IPS-20b (cell line): Measurements from ENCODE around the gene SPDYE3.
"Not testable (repeated sequence)": the region's sequence is repeated elsewhere in the genome, so short reads cannot be mapped to it uniquely, and the experiment has no call there.

ENCODE experiments used
- H3K27ac ChIP-seq: one replicate; pipeline ENCODE4 v1.5.1; 2013; ENCODE audit warnings: low read length
- H3K27me3 ChIP-seq: 2 replicates; pipeline ENCODE4 v1.6.1; 2013; ENCODE audit warnings: mild to moderate bottlenecking, low read length, inconsistent platforms; ENCODE audit not compliant: insufficient read depth
- H3K36me3 ChIP-seq: 2 replicates; pipeline ENCODE4 v1.6.1; 2013; ENCODE audit warnings: low read depth, mild to moderate bottlenecking, inconsistent platforms, low read length, moderate library complexity; ENCODE audit not compliant: insufficient read depth
- H3K4me1 ChIP-seq: 2 replicates; pipeline ENCODE4 v1.6.1; 2013; ENCODE audit warnings: mild to moderate bottlenecking, control low read depth, inconsistent platforms, low read length, moderate library complexity; ENCODE audit not compliant: insufficient read depth
- H3K4me3 ChIP-seq: 2 replicates; pipeline ENCODE4 v1.5.1; 2013; ENCODE audit warnings: mild to moderate bottlenecking, low read length, inconsistent platforms
- H3K9ac ChIP-seq: 2 replicates; pipeline ENCODE4 v1.6.1; 2013; ENCODE audit warnings: low read depth, mild to moderate bottlenecking, inconsistent platforms, low read length, moderate library complexity
- H3K9me3 ChIP-seq: 2 replicates; pipeline ENCODE4 v1.6.1; 2013; ENCODE audit warnings: mild to moderate bottlenecking, low read depth, low read length, inconsistent platforms; ENCODE audit not compliant: insufficient read depth

The SPDYE3 gene

GRCh38 chr7:100297852-100298631, 9.5 kb upstream of the SPDYE3 start:
- H3K36me3 ChIP-seq, H3K27me3 ChIP-seq, H3K4me1 ChIP-seq, H3K27ac ChIP-seq, H3K9me3 ChIP-seq, H3K9ac ChIP-seq, H3K4me3 ChIP-seq: not testable (repeated sequence)

- not testable (repeated sequence) for H3K9ac ChIP-seq, H3K27ac ChIP-seq, H3K4me1 ChIP-seq, H3K27me3 ChIP-seq, H3K36me3 ChIP-seq, H3K9me3 ChIP-seq, H3K4me3 ChIP-seq
Measured at GRCh38 chr7:100298632-100298895, 8.9 kb upstream of the SPDYE3 start.

- H3K27me3 ChIP-seq, H3K36me3 ChIP-seq, H3K9ac ChIP-seq, H3K27ac ChIP-seq, H3K9me3 ChIP-seq, H3K4me3 ChIP-seq, H3K4me1 ChIP-seq: not testable (repeated sequence)
Measured at GRCh38 chr7:100304526-100304925, 3.0 kb upstream of the SPDYE3 start.

- H3K9me3 ChIP-seq, H3K27me3 ChIP-seq, H3K9ac ChIP-seq, H3K36me3 ChIP-seq, H3K27ac ChIP-seq, H3K4me1 ChIP-seq, H3K4me3 ChIP-seq: not testable (repeated sequence)
Measured at GRCh38 chr7:100318329-100318728, 10.8 kb downstream of the SPDYE3 start.

- not testable (repeated sequence) for H3K4me1 ChIP-seq, H3K9me3 ChIP-seq, H3K36me3 ChIP-seq, H3K27me3 ChIP-seq, H3K27ac ChIP-seq, H3K4me3 ChIP-seq, H3K9ac ChIP-seq
Measured at GRCh38 chr7:100321648-100322047, 14.1 kb downstream of the SPDYE3 start.

GRCh38 chr7:100324194-100324593, 16.7 kb downstream of the SPDYE3 start:
- H3K27me3 ChIP-seq, H3K9me3 ChIP-seq, H3K27ac ChIP-seq, H3K4me3 ChIP-seq, H3K9ac ChIP-seq, H3K4me1 ChIP-seq: not testable (repeated sequence)
- H3K36me3 ChIP-seq, result peaks cover 14% of the 10 kb centered on the region

GRCh38 chr7:100325671-100326070, 18.2 kb downstream of the SPDYE3 start:
- not testable (repeated sequence) for H3K27ac ChIP-seq, H3K9me3 ChIP-seq, H3K9ac ChIP-seq, H3K27me3 ChIP-seq, H3K4me3 ChIP-seq, H3K4me1 ChIP-seq
- peaks cover 15% of the 10 kb centered on the region for H3K36me3 ChIP-seq

GRCh38 chr7:100326914-100327313, 19.4 kb downstream of the SPDYE3 start:
- not testable (repeated sequence) for H3K9me3 ChIP-seq, H3K27me3 ChIP-seq, H3K9ac ChIP-seq, H3K4me1 ChIP-seq, H3K4me3 ChIP-seq, H3K27ac ChIP-seq
- peaks cover 14% of the 10 kb centered on the region for H3K36me3 ChIP-seq

- H3K9ac ChIP-seq, result peak overlapping the region; percentile 83; the same call in 1 of the 2 replicates
- peak overlapping the region; percentile 86 for H3K4me3 ChIP-seq
- not testable (repeated sequence) for H3K9me3 ChIP-seq, H3K4me1 ChIP-seq, H3K27ac ChIP-seq, H3K27me3 ChIP-seq
- peaks cover 17% of the 10 kb centered on the region for H3K36me3 ChIP-seq
Measured at GRCh38 chr7:100335566-100336466, 28.3 kb downstream of the SPDYE3 start.

GRCh38 chr7:100338083-100338696, 30.7 kb downstream of the SPDYE3 start:
- not testable (repeated sequence) for H3K27ac ChIP-seq, H3K27me3 ChIP-seq, H3K9ac ChIP-seq, H3K9me3 ChIP-seq, H3K4me1 ChIP-seq, H3K4me3 ChIP-seq
- peaks cover 39% of the 10 kb centered on the region for H3K36me3 ChIP-seq

- not testable (repeated sequence) for H3K4me3 ChIP-seq, H3K27me3 ChIP-seq, H3K27ac ChIP-seq, H3K4me1 ChIP-seq, H3K9ac ChIP-seq, H3K9me3 ChIP-seq
- peaks cover 57% of the 10 kb centered on the region for H3K36me3 ChIP-seq
Measured at GRCh38 chr7:100341286-100341685, 33.8 kb downstream of the SPDYE3 start.

GRCh38 chr7:100342765-100343164, 35.3 kb downstream of the SPDYE3 start:
- Histone ChIP-seq H3K9ac (no peak overlapping the region), H3K27ac (no peak overlapping the region), H3K9me3 (no peaks in the 10 kb centered on the region), H3K27me3 (no peaks in the 10 kb centered on the region), H3K4me3 (no peak overlapping the region), H3K4me1 (no peaks in the 10 kb centered on the region), H3K36me3 (peaks cover 72% of the 10 kb centered on the region)
